HG02884 (cell line): ENCODE measurements around the gene TBCC.

ENCODE experiments used
- ATAC-seq: cut with Tn5 transposase; IDR thresholded peaks from one replicate; pipeline ENCODE4 v1.9.1; 2021; ENCODE audit warnings: mild to moderate bottlenecking, moderate library complexity; ENCODE audit not compliant: unreplicated experiment

The TBCC gene

DNA sequence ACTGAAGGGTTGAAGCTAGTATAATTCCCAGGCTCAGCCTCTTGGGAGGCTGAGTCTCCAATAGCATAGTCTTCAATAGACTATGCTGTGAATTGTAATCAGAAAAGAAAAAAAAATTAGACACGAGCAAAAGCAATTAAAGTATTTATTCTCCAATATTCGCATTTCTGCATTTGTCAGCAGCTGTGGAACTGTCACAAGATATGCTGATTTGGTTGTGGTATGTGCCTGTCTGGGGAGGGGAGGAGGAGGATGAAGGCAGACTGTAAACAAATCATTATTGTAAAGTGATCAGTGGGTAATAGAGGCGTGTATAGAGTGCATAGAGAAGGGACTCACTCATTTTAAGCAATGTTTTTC is 25.8 kb upstream of the TBCC start:
- no peak for ATAC-seq

DNA sequence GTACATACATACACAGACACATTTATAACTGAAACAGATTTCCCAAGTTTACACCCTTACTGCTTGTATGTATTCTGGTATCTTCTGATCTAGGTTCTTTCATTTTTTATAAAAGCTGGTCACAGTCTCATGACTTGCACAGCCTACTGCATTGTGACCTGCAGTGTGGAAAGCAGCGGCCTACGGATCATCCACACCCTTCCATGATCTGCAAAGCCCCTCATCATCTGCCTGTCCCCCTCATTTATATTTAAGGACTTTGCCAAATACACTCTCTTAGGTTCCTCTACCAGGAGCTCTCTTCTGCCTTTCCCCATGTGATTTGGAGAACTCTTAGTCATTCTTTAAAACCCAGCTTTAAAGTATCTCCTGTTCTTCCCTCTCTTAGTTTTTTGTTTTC is 23.9 kb upstream of the TBCC start:
- no peak for ATAC-seq

- no peak for ATAC-seq
Measured at GRCh38 chr6:42769051-42769450, 23.1 kb upstream of the TBCC start.

- no peak for ATAC-seq
Measured at GRCh38 chr6:42766163-42766670, 20.3 kb upstream of the TBCC start.

DNA sequence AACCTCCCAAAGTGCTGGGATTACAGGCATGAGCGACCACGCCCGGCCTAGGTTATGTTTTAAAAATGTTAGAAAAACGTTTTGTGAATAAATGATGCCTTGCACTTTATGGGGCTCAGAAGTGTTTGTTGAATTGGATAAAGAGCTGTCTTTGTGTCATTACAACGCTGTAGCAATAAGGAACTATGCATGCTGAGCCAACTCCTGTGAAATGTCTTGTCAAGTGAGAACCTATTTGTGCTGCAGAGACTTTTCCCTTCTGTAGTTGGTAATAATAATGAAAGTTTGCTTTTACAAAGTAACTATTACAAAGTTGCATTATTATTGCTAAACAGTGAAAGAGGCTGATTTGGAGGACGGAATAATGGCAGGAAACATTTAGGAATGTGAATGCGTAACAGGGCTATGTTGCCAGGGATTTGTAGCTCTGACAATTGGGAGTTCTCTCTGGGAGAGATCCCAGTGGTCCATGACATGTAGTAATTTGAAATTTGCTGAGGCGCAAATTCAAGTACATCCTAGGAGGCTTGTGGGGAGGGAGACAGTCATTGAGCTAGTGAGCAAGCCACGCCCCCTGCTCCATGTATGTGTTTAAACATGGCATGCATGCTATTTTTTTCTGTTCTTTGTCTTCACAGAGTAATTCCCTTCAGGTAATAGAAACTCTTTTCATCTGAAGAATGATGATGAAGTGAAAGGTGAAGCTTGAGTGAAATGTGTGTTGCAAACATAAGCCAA is 19.2 kb upstream of the TBCC start:
- no peak for ATAC-seq

GRCh38 chr6:42762950-42763349 is 17.0 kb upstream of the TBCC start:
- no peak for ATAC-seq

GRCh38 chr6:42762426-42762859 is 16.5 kb upstream of the TBCC start:
- ATAC-seq: no peak

GRCh38 chr6:42761287-42762067 is 15.6 kb upstream of the TBCC start:
- ATAC-seq: no peak

GRCh38 chr6:42758756-42759430 is 13.0 kb upstream of the TBCC start:
- no peak for ATAC-seq

DNA sequence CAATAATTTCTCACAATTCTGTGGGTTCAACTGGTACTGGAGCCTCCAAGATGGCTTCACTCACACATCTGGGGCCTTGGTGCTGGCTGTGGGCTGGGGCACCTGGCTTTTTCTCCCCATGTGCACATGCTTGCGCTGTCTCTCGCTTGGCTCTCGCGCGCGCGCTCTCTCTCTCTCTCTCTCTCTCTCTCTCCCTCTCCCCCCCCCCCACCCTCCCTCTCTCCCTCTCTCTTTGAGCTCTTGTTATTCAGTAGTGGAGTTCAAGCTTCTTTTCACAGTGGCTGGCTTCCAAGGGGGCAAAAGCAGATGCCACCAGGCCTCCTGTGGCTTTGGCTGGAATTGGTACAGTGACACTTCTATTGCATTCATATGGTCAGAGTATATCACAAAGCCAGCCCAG is 10.8 kb upstream of the TBCC start:
- no peak for ATAC-seq

GRCh38 chr6:42754759-42755158 is 8.9 kb upstream of the TBCC start:
- ATAC-seq: no peak

- ATAC-seq: no peak
Measured at GRCh38 chr6:42751055-42751454, 5.2 kb upstream of the TBCC start.

GRCh38 chr6:42748203-42748898 is 2.4 kb upstream of the TBCC start:
- no peak for ATAC-seq

DNA sequence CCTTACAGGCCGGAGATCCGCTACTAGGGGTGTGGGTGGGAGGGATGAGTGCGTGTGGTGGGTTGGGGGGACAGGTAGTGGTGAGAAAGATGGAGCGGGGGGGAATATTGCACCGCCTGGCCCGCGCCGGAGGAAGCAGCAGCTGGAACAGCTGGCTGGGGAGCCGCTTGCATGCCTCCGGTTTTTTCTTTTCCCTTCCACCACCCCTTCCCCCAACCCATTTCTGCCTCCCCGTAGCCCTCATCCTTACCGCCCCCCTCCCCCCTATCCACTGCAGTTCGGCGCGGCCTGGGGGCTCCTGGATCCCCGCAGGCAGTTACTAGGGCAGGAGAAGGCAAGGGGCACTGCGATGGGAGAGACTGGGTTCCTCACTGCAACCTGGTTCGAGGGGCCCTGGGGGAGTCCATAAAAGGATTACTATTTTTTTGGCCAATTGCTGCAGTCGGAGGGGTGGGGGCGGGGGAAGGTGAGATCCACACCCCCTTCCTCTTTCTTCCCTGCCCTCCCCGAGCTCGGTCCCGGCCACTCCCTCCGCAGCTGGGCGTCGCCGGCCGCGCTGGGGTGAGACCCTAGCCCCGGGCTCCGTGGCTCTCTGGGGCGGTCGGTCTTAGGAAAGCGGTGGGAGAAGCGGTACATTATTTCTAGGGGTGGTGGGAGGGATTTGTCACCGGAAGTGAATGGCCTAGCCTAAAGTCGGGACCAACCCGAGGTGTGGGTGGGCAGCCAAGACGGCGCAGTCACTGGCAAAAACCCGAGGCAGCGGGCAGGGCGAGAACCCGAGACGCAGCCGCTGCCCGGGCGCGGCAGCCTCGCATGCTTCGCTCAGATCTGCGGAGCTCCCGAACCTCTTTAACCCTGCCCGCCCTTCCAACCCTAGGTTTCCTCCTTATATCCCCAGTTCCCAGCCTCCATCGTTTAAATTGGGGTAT is 824 bp upstream of the TBCC start:
- no peak for ATAC-seq

DNA sequence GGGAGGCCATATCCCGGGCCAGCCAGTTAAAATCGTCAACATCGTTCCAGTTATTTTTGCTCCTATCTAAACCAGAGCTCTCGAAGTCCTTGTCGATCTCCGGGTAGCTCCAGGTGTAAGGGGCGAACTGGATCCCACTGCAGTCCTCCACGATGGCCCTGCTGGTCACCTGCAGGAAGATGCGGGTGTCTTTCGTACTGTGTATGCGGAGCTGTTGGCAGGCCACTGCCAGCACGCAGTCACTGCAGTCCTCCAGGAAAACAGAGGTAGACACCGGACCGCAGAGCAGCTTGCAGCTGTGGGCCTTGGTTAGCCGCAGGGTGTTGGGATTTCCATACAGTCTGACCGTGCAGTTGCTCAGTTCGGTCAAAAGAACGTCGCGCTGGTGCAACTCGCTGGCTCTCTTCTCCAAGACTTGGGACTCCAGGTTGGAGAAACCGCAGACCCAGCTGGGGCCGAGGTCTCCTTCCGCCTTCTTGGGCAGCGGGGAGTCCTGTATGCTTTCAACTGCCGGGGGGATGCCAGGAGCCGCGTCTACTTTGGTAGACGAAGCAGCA is 742 bp downstream of the TBCC start:
- ATAC-seq: no peak

GRCh38 chr6:42744351-42744893 is 1.5 kb downstream of the TBCC start:
- ATAC-seq: no peak

- ATAC-seq: no peak
Measured at GRCh38 chr6:42742116-42742894, 3.6 kb downstream of the TBCC start.

DNA sequence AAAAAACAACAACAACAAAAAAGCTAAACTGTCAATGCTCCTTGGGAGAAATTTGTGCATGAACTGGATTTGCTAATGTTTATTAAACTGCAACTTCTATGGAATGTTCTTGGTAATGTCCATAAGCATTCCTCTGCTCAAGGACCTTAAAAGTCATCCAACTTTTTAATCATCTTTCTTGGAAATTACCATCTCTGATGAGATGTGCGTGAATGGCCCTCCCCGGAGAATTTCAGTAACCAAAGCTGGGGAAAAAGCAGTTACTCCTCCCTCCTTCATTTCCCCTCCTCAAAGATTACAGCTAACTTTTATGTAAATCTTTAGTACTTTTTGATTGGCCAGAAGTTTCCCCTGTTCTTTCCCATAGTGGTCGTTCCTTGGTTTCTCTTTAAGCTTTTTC is 5.2 kb downstream of the TBCC start:
- no peak for ATAC-seq

DNA sequence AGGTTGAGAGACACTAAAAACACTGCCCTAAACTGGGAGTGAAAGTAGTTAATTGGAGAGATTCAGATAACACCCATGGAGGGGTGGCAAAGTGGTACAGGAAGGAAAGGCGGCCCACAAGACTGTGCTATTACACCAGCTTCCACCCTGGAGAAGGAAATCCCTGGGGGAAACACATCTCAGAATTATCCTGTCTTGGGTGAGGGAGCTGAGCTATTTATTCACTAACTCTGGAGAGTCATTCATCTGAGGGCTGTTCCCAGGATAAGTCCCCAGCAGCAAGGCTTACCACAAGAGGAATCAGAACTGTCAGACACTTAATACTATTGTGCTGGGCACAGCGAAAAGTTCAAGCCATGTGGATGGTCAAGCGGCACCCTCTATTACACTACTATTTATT is 9.9 kb downstream of the TBCC start:
- no peak for ATAC-seq
